Bronchial epithelial cell (primary cell): ENCODE data around the gene CCDC32. TPM values are rescaled to one million over a fixed set of nuclear protein-coding genes. Genes with fewer than 3 reads are reported as not detected.
A peak's percentile ranks its signal among the peaks of the same experiment; 100 is the strongest.

ENCODE experiments used
- DNase-seq: peaks from one replicate; pipeline ENCODE4 v3.0.0-alpha.2; 2010; ENCODE audit warnings: low read depth
- FAIRE-seq: peaks from 2 replicates; lab custom pipeline; 2011; peaks lifted over from hg19 to GRCh38; lab: Jason Lieb, UNC
- H3K27me3 ChIP-seq: 2 replicates; pipeline ENCODE4 v1.5.1; 2011; ENCODE audit warnings: low read length; ENCODE audit not compliant: control insufficient read depth, insufficient read depth
- H3K36me3 ChIP-seq: 2 replicates; pipeline ENCODE4 v1.5.1; 2011; ENCODE audit warnings: low read length; ENCODE audit not compliant: control insufficient read depth, insufficient read depth
- H3K4me3 ChIP-seq: 2 replicates; pipeline ENCODE4 v1.5.1; 2011; ENCODE audit warnings: mild to moderate bottlenecking, low read depth, low read length, control low read depth
- total RNA-seq: library from RNA; depleted of rRNA; stranded (reverse); fragments of >200 nt; gene quantifications from 2 replicates; pipeline ENCODE4 v1.2.1, GENCODE V29; 2014
- TF ChIP-seq, protein P1 (sequence below): IDR thresholded peaks from 2 replicates; pipeline ENCODE4 v1.5.1; 2011; ENCODE audit warnings: mild to moderate bottlenecking, moderate library complexity, low read length, control low read depth, inconsistent platforms; ENCODE audit not compliant: insufficient read depth, severe bottlenecking

The CCDC32 gene
- total RNA-seq, 1 donor from 2014 or later = 16.3 TPM

- no peak for FAIRE-seq
- Histone ChIP-seq H3K4me3 (no peak overlapping the region), H3K27me3 (no peaks in the 10 kb centered on the region), H3K36me3 (no peaks in the 10 kb centered on the region)
- DNase-seq = no peak
- TF ChIP-seq, protein P1, sequence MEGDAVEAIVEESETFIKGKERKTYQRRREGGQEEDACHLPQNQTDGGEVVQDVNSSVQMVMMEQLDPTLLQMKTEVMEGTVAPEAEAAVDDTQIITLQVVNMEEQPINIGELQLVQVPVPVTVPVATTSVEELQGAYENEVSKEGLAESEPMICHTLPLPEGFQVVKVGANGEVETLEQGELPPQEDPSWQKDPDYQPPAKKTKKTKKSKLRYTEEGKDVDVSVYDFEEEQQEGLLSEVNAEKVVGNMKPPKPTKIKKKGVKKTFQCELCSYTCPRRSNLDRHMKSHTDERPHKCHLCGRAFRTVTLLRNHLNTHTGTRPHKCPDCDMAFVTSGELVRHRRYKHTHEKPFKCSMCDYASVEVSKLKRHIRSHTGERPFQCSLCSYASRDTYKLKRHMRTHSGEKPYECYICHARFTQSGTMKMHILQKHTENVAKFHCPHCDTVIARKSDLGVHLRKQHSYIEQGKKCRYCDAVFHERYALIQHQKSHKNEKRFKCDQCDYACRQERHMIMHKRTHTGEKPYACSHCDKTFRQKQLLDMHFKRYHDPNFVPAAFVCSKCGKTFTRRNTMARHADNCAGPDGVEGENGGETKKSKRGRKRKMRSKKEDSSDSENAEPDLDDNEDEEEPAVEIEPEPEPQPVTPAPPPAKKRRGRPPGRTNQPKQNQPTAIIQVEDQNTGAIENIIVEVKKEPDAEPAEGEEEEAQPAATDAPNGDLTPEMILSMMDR = no peak
These were observed 32.2 kb upstream of the CCDC32 start for GRCh38 chr15:40597024-40597423.

DNA sequence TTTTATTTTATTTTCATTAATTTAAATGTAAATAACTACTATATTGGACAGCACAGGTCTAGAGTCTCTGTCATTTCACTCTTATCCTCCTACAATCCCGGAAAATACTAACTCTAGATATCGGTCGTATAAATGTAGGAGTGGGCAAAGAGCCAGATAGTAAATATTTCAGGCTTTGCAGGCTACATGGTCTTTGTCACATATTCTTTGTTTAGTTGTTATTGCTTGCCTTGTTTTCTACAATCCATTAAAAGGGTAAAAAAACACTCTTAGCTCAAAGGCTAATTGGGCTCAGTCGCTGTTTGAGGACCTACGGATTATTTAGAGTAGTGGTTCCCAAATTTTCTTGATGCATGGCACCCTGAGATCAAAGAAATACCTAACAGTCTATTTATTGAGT lies 30.9 kb upstream of the CCDC32 start:
- TF ChIP-seq, protein P1 = no peak
- no peak for FAIRE-seq
- H3K36me3 ChIP-seq = no peaks in the 10 kb centered on the region
- no peaks in the 10 kb centered on the region for H3K27me3 ChIP-seq
- H3K4me3 ChIP-seq = no peak overlapping the region
- no peak for DNase-seq

- DNase-seq (no peak), FAIRE-seq (no peak)
- TF ChIP-seq, protein P1 = no peak
- Histone ChIP-seq H3K27me3 (no peaks in the 10 kb centered on the region), H3K36me3 (no peaks in the 10 kb centered on the region), H3K4me3 (peak overlapping the region; percentile 89)
These were observed 30.4 kb upstream of the CCDC32 start for GRCh38 chr15:40595219-40595618.

DNA sequence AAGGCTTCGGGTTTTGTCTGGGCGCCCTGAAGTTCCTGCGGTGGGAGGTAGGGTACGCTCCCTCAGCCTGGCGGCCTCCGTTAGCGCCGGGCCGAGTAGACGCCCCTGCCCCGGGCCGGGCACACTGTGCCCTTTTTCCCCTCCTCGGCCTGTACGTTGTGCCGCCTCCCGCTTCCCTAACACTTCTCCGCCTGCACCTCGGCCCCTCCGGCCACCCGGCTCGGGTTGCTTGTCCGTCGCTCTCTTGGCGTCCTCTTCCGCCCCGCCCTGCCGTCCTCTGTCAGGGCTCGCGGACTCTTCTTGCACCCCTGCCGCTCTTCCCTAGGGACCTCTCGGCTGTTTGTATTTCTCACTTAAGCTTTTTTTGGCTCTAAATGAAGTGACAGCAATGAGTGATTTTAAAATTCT lies 29.6 kb upstream of the CCDC32 start:
- TF ChIP-seq, protein P1 = peak; percentile 27
- H3K27me3 ChIP-seq = no peaks in the 10 kb centered on the region
- no peaks in the 10 kb centered on the region for H3K36me3 ChIP-seq
- no peak for FAIRE-seq
- peak overlapping the region; percentile 89 for H3K4me3 ChIP-seq
- peak; percentile 37 for DNase-seq

GRCh38 chr15:40593588-40594428 lies 29.0 kb upstream of the CCDC32 start, which contains the start of gene KNL1:
Gene KNL1, plus strand, starts transcription at chr15:40594249. Its CDS starts 8,683 bp downstream, at chr15:40602932.
- TF ChIP-seq, protein P1 = no peak
- H3K36me3 ChIP-seq = no peaks in the 10 kb centered on the region
- peak within 1 kb of the TSS; percentile 89 for H3K4me3 ChIP-seq
- H3K27me3 ChIP-seq = no peaks in the 10 kb centered on the region
- DNase-seq (peak; percentile 85), FAIRE-seq (no peak)
